SK-N-SH (cell line): Measurements from ENCODE around the gene ARTN. TPM values are rescaled to one million over a fixed set of nuclear protein-coding genes. Genes with fewer than 3 reads are reported as not detected.
A peak's percentile ranks its signal among the peaks of the same experiment; 100 is the strongest.

Experiments used
- CTCF ChIA-PET: fragments of 300-600, 350-600 bp; formaldehyde crosslinking; extraction: SDS; loops from one replicate; lab custom pipeline; 2021; lab: Yijun Ruan, JAX
- POLR2A ChIA-PET: fragments of 350-600 bp; sonication (Branson Sonifier 250); formaldehyde crosslinking; extraction: SDS; loops from one replicate; lab custom pipeline; 2020; ENCODE audit warnings: antibody characterized with exemption, inconsistent platforms; lab: Yijun Ruan, JAX
- DNase-seq: peaks from one replicate; pipeline ENCODE4 v3.0.0; 2012
- H2AFZ ChIP-seq: fragments of 200-600 bp; sonication (generic); 2 replicates; pipeline ENCODE4 v1.8.1; 2016; ENCODE audit warnings: antibody characterized with exemption, mild to moderate bottlenecking, low read depth
- H3F3A ChIP-seq: fragments of 200-600 bp; sonication (generic); replicated peaks from 2 replicates; pipeline ENCODE3; 2016; ENCODE audit warnings: antibody characterized with exemption, mild to moderate bottlenecking; ENCODE audit not compliant: insufficient read depth
- H3K27ac ChIP-seq, 2 experiments: fragments of 200-500 bp in 1 of 2; fragments of 200-600 bp in 1 of 2; sonication (Bioruptor generic) in 1 of 2; sonication (generic), shearing (Covaris generic) in 1 of 2; 2 replicates each; pipeline versions ENCODE4 v1.5.1 to v1.6.1; 2014 to 2016; ENCODE audit warnings: low read depth in 2 of 2, inconsistent platforms in 1 of 2, low read length in 1 of 2, mild to moderate bottlenecking in 1 of 2, mixed read lengths in 1 of 2
- H3K27me3 ChIP-seq: fragments of 200-600 bp; sonication (generic), shearing (Covaris generic); 2 replicates; pipeline ENCODE4 v1.6.1; 2016; ENCODE audit warnings: mixed run types; ENCODE audit not compliant: insufficient read depth
- H3K36me3 ChIP-seq, 2 experiments: fragments of 200-500 bp in 1 of 2; fragments of 200-600 bp in 1 of 2; sonication (Bioruptor generic) in 1 of 2; sonication (generic) in 1 of 2; replicated peaks in 1 of 2; 2 replicates each; pipeline versions ENCODE3 to v1.5.1; 2014 to 2016; ENCODE audit warnings: low read length in 1 of 2, mild to moderate bottlenecking in 1 of 2; ENCODE audit not compliant: insufficient read depth in 2 of 2, control insufficient read depth in 1 of 2
- H3K4me1 ChIP-seq, 2 experiments: fragments of 200-500 bp in 1 of 2; fragments of 200-600 bp in 1 of 2; sonication (Bioruptor generic) in 1 of 2; sonication (generic), shearing (Covaris generic) in 1 of 2; 2 replicates each; pipeline versions ENCODE4 v1.5.1 to v1.6.1; 2014 to 2016; ENCODE audit warnings: low read depth in 1 of 2, low read length in 1 of 2, mixed run types in 1 of 2; ENCODE audit not compliant: insufficient read depth in 2 of 2, control insufficient read depth in 1 of 2
- H3K4me2 ChIP-seq: fragments of 200-600 bp; sonication (generic), shearing (Covaris generic); 2 replicates; pipeline ENCODE4 v1.6.1; 2017; ENCODE audit warnings: mixed run types
- H3K4me3 ChIP-seq, 2 experiments: fragments of 200-500 bp in 1 of 2; fragments of 200-600 bp in 1 of 2; sonication (Bioruptor generic) in 1 of 2; sonication (generic), shearing (Covaris generic) in 1 of 2; 2 replicates each; pipeline versions ENCODE4 v1.5.1 to v1.8.1; 2014 to 2016; ENCODE audit warnings: low read depth in 2 of 2, inconsistent platforms in 1 of 2, low read length in 1 of 2, mild to moderate bottlenecking in 1 of 2, mixed read lengths in 1 of 2, moderate library complexity in 1 of 2
- H3K79me2 ChIP-seq: fragments of 200-600 bp; sonication (generic); 2 replicates; pipeline ENCODE4 v1.8.1; 2017; ENCODE audit warnings: mild to moderate bottlenecking; ENCODE audit not compliant: insufficient read depth
- H3K9ac ChIP-seq: fragments of 200-600 bp; sonication (generic); 2 replicates; pipeline ENCODE4 v1.6.1; 2017; ENCODE audit warnings: mixed run types
- H3K9me2 ChIP-seq: fragments of 200-600 bp; sonication (generic); 2 replicates; pipeline ENCODE4 v1.6.1; 2017; ENCODE audit warnings: mixed run types
- H3K9me3 ChIP-seq: fragments of 200-600 bp; sonication (generic); 2 replicates; pipeline ENCODE4 v1.6.1; 2017; ENCODE audit warnings: mixed run types, mild to moderate bottlenecking, moderate library complexity
- H4K20me1 ChIP-seq: fragments of 200-600 bp; sonication (generic); 2 replicates; pipeline ENCODE4 v1.6.1; 2017; ENCODE audit warnings: mild to moderate bottlenecking, mixed run types; ENCODE audit not compliant: insufficient read depth
- EP300 ChIP-seq, 2 experiments: IDR thresholded peaks; 2 replicates each; pipeline versions ENCODE4 v1.4.0 to v1.6.1; 2012; ENCODE audit warnings: borderline replicate concordance in 1 of 2, low read depth in 1 of 2, low read length in 1 of 2
- FOXJ3 ChIP-seq: sonication (generic); formaldehyde crosslinking; IDR thresholded peaks from 2 replicates; pipeline ENCODE4 v1.5.1; 2020; ENCODE audit warnings: mild to moderate bottlenecking, missing genetic modification reagents
- GATA2 ChIP-seq: sonication (generic); formaldehyde crosslinking; IDR thresholded peaks from 2 replicates; pipeline ENCODE4 v1.5.0; 2020; ENCODE audit warnings: mild to moderate bottlenecking, missing genetic modification reagents
- IRF3 ChIP-seq: fragments of 150-350 bp; IDR thresholded peaks from 2 replicates; pipeline ENCODE4 v1.6.1; 2016; ENCODE audit warnings: mild to moderate bottlenecking, low read depth, low read length
- POLR2AphosphoS5 ChIP-seq: IDR thresholded peaks from 2 replicates; pipeline ENCODE4 v1.6.1; 2012; ENCODE audit warnings: low read depth, low read length
- RAD21 ChIP-seq: IDR thresholded peaks from 2 replicates; pipeline ENCODE4 v1.6.1; 2012; ENCODE audit warnings: mild to moderate bottlenecking, low read length
- RFX5 ChIP-seq: IDR thresholded peaks from 2 replicates; pipeline ENCODE4 v1.6.1; 2012; ENCODE audit warnings: mild to moderate bottlenecking, improper control_type of control experiment, low read length
- RXRA ChIP-seq: IDR thresholded peaks from 2 replicates; pipeline ENCODE4 v1.4.0; 2012; ENCODE audit warnings: low read depth, mild to moderate bottlenecking, borderline replicate concordance
- SIN3A ChIP-seq: IDR thresholded peaks from 2 replicates; pipeline ENCODE4 v1.6.1; 2012; ENCODE audit warnings: low read depth, mild to moderate bottlenecking, low read length, moderate library complexity, borderline replicate concordance
- SMC3 ChIP-seq: IDR thresholded peaks from 2 replicates; pipeline ENCODE4 v1.6.1; 2012; ENCODE audit warnings: low read depth, low read length, improper control_type of control experiment
- TCF12 ChIP-seq: IDR thresholded peaks from 2 replicates; pipeline ENCODE4 v1.4.0; 2012
- USF2 ChIP-seq: fragments of 150-350 bp; IDR thresholded peaks from 2 replicates; pipeline ENCODE4 v1.6.1; 2017; ENCODE audit warnings: antibody characterized with exemption, low read length, low read depth, borderline replicate concordance
- ZBTB33 ChIP-seq: IDR thresholded peaks from 2 replicates; pipeline ENCODE4 v1.4.0; 2012; ENCODE audit warnings: low read depth, borderline replicate concordance
- WGBS: methylation state at CpG from one replicate; pipeline ENCODE4 v1.1.6; 2017; ENCODE audit warnings: low lambda C conversion rate; 5-methylcytosine and 5-hydroxymethylcytosine counted together
- polyA plus RNA-seq, 3 experiments: library from polyadenylated mRNA; depleted of rRNA; stranded (reverse); fragments of >200 nt; gene quantifications; 2 replicates each; pipeline ENCODE4 v1.2.3, GENCODE V29; 2012

ARTN gene
- polyA plus RNA-seq, 1 of the 3 experiments (the other 2 are of a cell fraction), result 0.69 TPM

- TF ChIP-seq IRF3, result no peak
- no peak for TF ChIP-seq SMC3
Measured at GRCh38 chr1:43971336-43971980, 37.9 kb downstream of the ARTN start (continued).

GRCh38 chr1:43973981-43974442 lies 40.4 kb downstream of the ARTN start:
- peak overlapping the region; percentile 98 for H3K4me2 ChIP-seq
- TF ChIP-seq RXRA (no peak), SMC3 (no peak), RAD21 (no peak), POLR2AphosphoS5 (no peak; the same call in 1 of the 2 replicates), TCF12 (no peak), FOXJ3 (CRISPR knock-in tag) (no peak), RFX5 (no peak), EP300 (IDR thresholded peaks at IDR 0.05; ENCODE audit: borderline replicate concordance in 1 of 2, low read depth in 1 of 2, low read length in 1 of 2) (no peak), USF2 (no peak), GATA2 (CRISPR knock-in tag) (no peak), SIN3A (no peak), ZBTB33 (no peak)
- TF ChIP-seq, all 33 proteins: peak for 0
- ChIA-PET CTCF (interaction anchor here (1.1 to 2.7 kb wide), 8 partner anchors 17 to 211 kb away, joined by 3 to 15 read pairs (median 6); partner anchors contain the start of genes CCDC24 and IPO13), POLR2A (interaction anchor here (1.7 kb wide), 1 partner anchor 18 kb away, joined by 3 read pairs; the partner anchor contains the start of gene CCDC24)
- Histone ChIP-seq H2AFZ (peak overlapping the region; percentile 88), H3K27me3 (no peaks in the 10 kb centered on the region), H3K9ac (peak overlapping the region; percentile 84), H4K20me1 (peaks cover 11% of the 10 kb centered on the region), H3K36me3 (peaks cover 16 to 47% of the 10 kb centered on the region in 2 experiments), H3K79me2 (peaks cover 55% of the 10 kb centered on the region), H3F3A (peaks cover 11% of the 10 kb centered on the region), H3K9me3 (no peaks in the 10 kb centered on the region), H3K27ac (peak overlapping the region; percentile 20 to 93; a peak in 3 of 4 replicates), H3K4me3 (peak overlapping the region; percentile 83 to 91), H3K4me1 (peaks cover 8 to 48% of the 10 kb centered on the region in 2 experiments; a peak in 1 of 4 replicates), H3K9me2 (no peaks in the 10 kb centered on the region)
- DNase-seq, result no peak
- 63% methylated on average over 8 of the region's 9 CpGs for WGBS
